HepG2 (cell line): ENCODE results near the gene SPINK5.

Source experiments
- MAX ChIP-seq: IDR thresholded peaks from 2 replicates; pipeline ENCODE4 v1.6.1; 2012; ENCODE audit warnings: inconsistent platforms
- TARDBP ChIP-seq: sonication (generic); formaldehyde crosslinking; IDR thresholded peaks from 2 replicates; pipeline ENCODE4 v1.8.0; 2022; ENCODE audit warnings: mild to moderate bottlenecking, missing genetic modification reagents
- THAP9 ChIP-seq: sonication (generic); formaldehyde crosslinking; IDR thresholded peaks from 2 replicates; pipeline ENCODE4; 2020; ENCODE audit warnings: missing genetic modification reagents, mild to moderate bottlenecking, borderline replicate concordance
- ZSCAN29 ChIP-seq: sonication (generic); formaldehyde crosslinking; conservative IDR thresholded peaks from 2 replicates; pipeline ENCODE4 v1.4.0; 2020; ENCODE audit warnings: mild to moderate bottlenecking, missing genetic modification reagents

GRCh38 chr5:148014276-148014675 lies 49.5 kb upstream of the SPINK5 start:
- no peak for TF ChIP-seq TARDBP (CRISPR knock-in tag)
- TF ChIP-seq THAP9 (CRISPR knock-in tag) = no peak
- TF ChIP-seq ZSCAN29 = no peak
- no peak for TF ChIP-seq MAX
